ENCODE data around the gene GARIN5A.

GARIN5A gene

GRCh38 chr19:50480281-50481111 lies 3.8 kb upstream of the GARIN5A start:
- no peak overlapping the region for H3K4me3 ChIP-seq (ENCODE audit: low read depth, low read length)
- in situ Hi-C loops (cut with HindIII; ENCODE audit: low pct_ligation_motif_present, low sequenced_read_pairs), result no loop called here
- no peak for DNase-seq
- TF ChIP-seq, protein P1, sequence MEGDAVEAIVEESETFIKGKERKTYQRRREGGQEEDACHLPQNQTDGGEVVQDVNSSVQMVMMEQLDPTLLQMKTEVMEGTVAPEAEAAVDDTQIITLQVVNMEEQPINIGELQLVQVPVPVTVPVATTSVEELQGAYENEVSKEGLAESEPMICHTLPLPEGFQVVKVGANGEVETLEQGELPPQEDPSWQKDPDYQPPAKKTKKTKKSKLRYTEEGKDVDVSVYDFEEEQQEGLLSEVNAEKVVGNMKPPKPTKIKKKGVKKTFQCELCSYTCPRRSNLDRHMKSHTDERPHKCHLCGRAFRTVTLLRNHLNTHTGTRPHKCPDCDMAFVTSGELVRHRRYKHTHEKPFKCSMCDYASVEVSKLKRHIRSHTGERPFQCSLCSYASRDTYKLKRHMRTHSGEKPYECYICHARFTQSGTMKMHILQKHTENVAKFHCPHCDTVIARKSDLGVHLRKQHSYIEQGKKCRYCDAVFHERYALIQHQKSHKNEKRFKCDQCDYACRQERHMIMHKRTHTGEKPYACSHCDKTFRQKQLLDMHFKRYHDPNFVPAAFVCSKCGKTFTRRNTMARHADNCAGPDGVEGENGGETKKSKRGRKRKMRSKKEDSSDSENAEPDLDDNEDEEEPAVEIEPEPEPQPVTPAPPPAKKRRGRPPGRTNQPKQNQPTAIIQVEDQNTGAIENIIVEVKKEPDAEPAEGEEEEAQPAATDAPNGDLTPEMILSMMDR (IDR thresholded peaks at IDR 0.05; ENCODE audit: low read depth, low read length, missing control alignments), result no peak
- H3K27me3 ChIP-seq (replicated peaks), result no peaks in the 10 kb centered on the region
- H3K36me3 ChIP-seq (replicated peaks), result peaks cover 22% of the 10 kb centered on the region
- no peak overlapping the region for H3K27ac ChIP-seq

DNA sequence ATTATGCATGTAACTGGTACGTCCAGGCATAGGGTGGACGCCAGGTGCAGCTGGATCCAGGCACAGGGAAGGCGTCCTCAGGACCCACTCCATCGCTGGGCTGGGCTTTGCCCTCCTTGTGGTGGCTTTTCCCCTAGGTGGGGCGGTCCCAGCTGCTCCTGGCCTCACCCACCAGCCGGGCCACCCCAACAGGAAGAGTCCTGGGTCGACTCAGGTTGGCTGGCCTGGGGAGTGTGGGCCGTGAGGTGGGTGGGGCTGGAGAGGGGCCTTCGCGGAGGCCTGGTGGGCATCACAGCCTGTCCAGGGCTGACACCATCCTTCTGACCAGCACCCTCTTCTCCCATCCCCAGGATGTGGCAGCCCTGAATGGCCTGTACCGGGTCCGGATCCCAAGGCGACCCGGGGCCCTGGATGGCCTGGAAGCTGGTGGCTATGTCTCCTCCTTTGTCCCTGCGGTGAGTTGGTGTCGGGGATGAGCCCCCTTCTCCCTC lies 3.2 kb upstream of the GARIN5A start:
- Histone ChIP-seq H3K36me3 (replicated peaks) (peaks cover 22% of the 10 kb centered on the region), H3K27me3 (replicated peaks) (no peaks in the 10 kb centered on the region), H3K27ac (no peak overlapping the region), H3K4me3 (ENCODE audit: low read depth, low read length) (no peak overlapping the region)
- TF ChIP-seq, protein P1 (IDR thresholded peaks at IDR 0.05; ENCODE audit: low read depth, low read length, missing control alignments), result no peak
- DNase-seq, result no peak
- in situ Hi-C loops (cut with HindIII; ENCODE audit: low pct_ligation_motif_present, low sequenced_read_pairs), result no loop called here

DNA sequence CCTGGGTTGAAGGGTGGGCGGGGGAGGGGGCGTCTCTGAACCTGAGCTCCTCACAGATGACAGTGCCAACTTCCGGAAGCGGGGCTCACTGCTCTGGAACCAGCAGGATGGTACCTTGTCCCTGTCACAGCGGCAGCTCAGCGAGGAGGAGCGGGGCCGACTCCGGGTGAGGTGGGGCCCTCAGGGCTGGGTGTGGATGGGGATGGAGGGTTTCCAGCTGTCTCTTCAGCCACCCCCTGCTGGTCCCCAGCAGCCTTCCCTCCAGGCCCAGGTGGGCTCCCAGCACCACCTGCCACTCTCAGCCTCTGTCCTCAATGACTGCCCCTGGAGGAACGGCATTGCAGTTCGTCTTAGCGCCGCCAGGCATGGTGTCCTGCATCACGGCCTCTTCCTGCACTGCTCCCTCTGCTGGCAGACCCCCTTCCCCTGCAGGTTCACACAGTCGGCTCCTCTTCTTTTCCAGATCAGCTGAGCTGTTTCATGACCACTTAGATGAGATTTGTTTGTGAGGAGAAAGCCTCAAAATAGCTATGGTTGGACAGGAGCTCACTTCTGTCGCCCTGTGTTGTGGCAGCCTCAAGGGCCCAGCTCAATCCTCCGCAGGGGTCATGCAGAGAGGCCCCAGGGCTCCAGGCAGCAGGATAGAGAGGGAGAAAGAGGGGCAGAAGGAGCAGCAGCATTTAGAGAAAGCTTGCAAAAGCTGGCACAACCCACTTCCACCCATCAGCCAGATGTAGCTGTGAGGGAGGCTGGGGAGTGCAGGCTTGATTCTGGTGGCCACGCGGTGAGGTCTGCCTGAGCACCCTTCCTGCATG lies 2.5 kb upstream of the GARIN5A start:
- no peak overlapping the region for H3K4me3 ChIP-seq (ENCODE audit: low read depth, low read length)
- no peaks in the 10 kb centered on the region for H3K27me3 ChIP-seq (replicated peaks)
- in situ Hi-C loops (cut with HindIII; ENCODE audit: low pct_ligation_motif_present, low sequenced_read_pairs), result no loop called here
- peaks cover 22% of the 10 kb centered on the region for H3K36me3 ChIP-seq (replicated peaks)
- TF ChIP-seq, protein P1 (IDR thresholded peaks at IDR 0.05; ENCODE audit: low read depth, low read length, missing control alignments), result peak; percentile 79
- H3K27ac ChIP-seq, result no peak overlapping the region
- peak; percentile 38 for DNase-seq

- DNase-seq, result no peak
- TF ChIP-seq, protein P1 (IDR thresholded peaks at IDR 0.05; ENCODE audit: low read depth, low read length, missing control alignments), result no peak
- in situ Hi-C loops (cut with HindIII; ENCODE audit: low pct_ligation_motif_present, low sequenced_read_pairs), result no loop called here
- H3K4me3 ChIP-seq (ENCODE audit: low read depth, low read length), result no peak overlapping the region
- no peak overlapping the region for H3K27ac ChIP-seq
- peaks cover 20% of the 10 kb centered on the region for H3K36me3 ChIP-seq (replicated peaks)
- no peaks in the 10 kb centered on the region for H3K27me3 ChIP-seq (replicated peaks)
Measured at GRCh38 chr19:50477751-50478515, 1.3 kb upstream of the GARIN5A start.

DNA sequence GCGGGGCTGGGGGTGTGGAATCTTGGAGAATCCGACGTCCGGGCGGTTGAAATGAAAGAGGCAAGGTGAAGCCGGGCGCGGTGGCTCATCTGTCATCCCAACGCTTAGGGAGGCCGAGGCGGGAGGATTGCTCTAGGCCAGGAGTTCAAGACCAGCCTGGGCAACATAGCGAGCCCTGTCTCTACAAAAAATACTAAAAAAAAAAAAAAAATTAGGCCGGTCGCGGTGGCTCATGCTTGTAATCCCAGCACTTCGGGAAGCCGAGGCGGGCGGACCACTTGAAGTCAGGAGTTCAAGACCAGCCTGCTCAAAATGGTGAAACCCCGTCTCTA lies 225 bp upstream of the GARIN5A start:
- no peak for DNase-seq
- Histone ChIP-seq H3K36me3 (replicated peaks) (peaks cover 15% of the 10 kb centered on the region), H3K27me3 (replicated peaks) (no peaks in the 10 kb centered on the region), H3K27ac (no peak overlapping the region), H3K4me3 (ENCODE audit: low read depth, low read length) (peak overlapping the region; percentile 87)
- in situ Hi-C loops (cut with HindIII; ENCODE audit: low pct_ligation_motif_present, low sequenced_read_pairs), result no loop called here
- TF ChIP-seq, protein P1 (IDR thresholded peaks at IDR 0.05; ENCODE audit: low read depth, low read length, missing control alignments), result no peak

All from brain microvascular endothelial cell (primary cell).